ENCODE results near the gene ESAM. TPM values are rescaled to one million over a fixed set of nuclear protein-coding genes. Genes with fewer than 3 reads are reported as not detected.

ESAM gene
- total RNA-seq, 2 experiments from 2014 or later = 1.1 TPM

DNA sequence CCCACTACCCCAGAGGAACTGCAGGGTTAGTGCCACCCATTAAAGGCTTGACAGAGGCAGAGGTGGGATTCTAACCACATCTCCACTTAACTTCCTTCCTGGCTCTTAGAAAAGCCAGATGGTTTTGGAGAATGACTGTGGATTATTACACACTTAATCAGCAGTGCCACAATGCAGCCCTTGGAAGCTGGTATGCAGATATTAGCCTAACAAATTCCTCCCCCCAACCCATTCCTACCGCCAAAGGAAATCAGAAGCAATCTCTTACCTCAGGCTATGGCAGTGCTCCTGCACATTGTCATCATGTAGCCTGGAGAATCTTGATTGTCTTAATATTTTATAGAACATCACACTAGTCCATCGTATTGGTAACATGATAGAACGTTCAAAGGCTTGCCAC lies 45.5 kb downstream of the ESAM start:
- Mint-ChIP-seq H3K36me3 (no peaks in the 10 kb centered on the region), H3K9me3 (no peaks in the 10 kb centered on the region), H3K4me1 (peaks cover 9% of the 10 kb centered on the region), H3K4me3 (no peak overlapping the region), H3K27ac (no peak overlapping the region), H3K27me3 (peaks cover 61% of the 10 kb centered on the region)
- no peak for DNase-seq

DNA sequence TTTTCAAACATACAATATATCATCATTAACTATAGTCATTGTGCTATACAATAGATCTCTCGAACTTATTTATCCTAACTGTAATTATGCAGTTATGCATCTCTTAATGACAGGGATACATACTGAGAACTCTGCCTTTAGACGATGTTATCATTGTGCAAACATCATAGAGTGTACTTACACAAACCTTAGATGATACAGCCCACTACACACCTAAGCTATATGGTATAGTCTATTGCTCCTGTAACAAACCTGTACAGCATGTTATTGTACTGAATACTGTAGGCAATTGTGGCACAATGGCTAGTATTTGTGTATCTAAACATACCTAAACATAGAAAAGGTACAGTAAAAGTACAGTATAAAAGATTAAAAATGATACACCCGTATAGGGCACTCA lies 49.7 kb downstream of the ESAM start:
- DNase-seq = no peak
- H3K27ac Mint-ChIP-seq = no peak overlapping the region
- H3K4me3 Mint-ChIP-seq = no peak overlapping the region
- peaks cover 1% of the 10 kb centered on the region for H3K4me1 Mint-ChIP-seq
- H3K27me3 Mint-ChIP-seq = peaks cover 37% of the 10 kb centered on the region
- H3K36me3 Mint-ChIP-seq = peaks cover 4% of the 10 kb centered on the region
- H3K9me3 Mint-ChIP-seq = peaks cover 5% of the 10 kb centered on the region

DNA sequence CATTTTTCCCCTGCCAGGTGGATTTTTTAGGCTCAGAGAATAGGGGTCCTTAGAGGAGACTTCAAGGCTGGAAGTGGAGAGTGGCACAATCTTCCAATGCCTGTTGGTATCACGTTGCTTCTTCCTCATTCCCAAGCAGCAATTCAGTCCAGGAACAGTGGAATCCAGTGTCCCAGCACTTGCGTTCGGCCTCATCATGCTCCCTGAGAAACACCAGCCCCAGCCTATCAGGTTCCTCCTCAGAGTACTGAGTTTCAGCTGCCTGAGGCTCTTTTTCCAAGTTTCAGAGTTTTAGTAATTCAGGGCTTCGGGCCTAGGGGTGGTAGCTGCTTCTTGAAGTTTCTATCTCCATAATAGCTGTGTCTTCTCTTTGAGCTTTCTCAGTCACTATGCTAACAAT lies 54.3 kb downstream of the ESAM start:
- H3K4me3 Mint-ChIP-seq = no peak overlapping the region
- peaks cover 9% of the 10 kb centered on the region for H3K9me3 Mint-ChIP-seq
- peaks cover 4% of the 10 kb centered on the region for H3K36me3 Mint-ChIP-seq
- H3K27me3 Mint-ChIP-seq = peaks cover 4% of the 10 kb centered on the region
- H3K27ac Mint-ChIP-seq = no peak overlapping the region
- DNase-seq = no peak
- no peaks in the 10 kb centered on the region for H3K4me1 Mint-ChIP-seq

Other genes with a start within 250 kb of the ESAM start
- not detected for gene OR8B12, start 218.6 kb downstream of the ESAM start, total RNA-seq
- not detected for gene OR8A1, start 192.3 kb downstream of the ESAM start, total RNA-seq
- gene PANX3, start 150.9 kb downstream of the ESAM start, total RNA-seq = not detected
- 10 to 100 TPM; 37.8 to 38.2 TPM for gene TBRG1, start 139.4 kb downstream of the ESAM start, total RNA-seq
- 1 to 10 TPM; 4.5 to 6.9 TPM for gene SIAE, start 88.6 kb downstream of the ESAM start, total RNA-seq
- 1 to 10 TPM; 3.4 to 4.7 TPM for gene SPA17, start 88.4 kb downstream of the ESAM start, total RNA-seq
- 1 to 10 TPM; 7.8 to 8.1 TPM for gene NRGN, start 22.3 kb downstream of the ESAM start, total RNA-seq
- under 1 TPM; 0.18 to 0.31 TPM for gene VSIG2, start 10.0 kb downstream of the ESAM start, total RNA-seq
- gene MSANTD2, start 38.1 kb upstream of the ESAM start, total RNA-seq = 1 to 10 TPM; 7.2 TPM
- 10 to 100 TPM; 17.9 to 23.7 TPM for gene ROBO3, start 103.1 kb upstream of the ESAM start, total RNA-seq
- gene ROBO4, start 135.6 kb upstream of the ESAM start, total RNA-seq = not detected
- gene HEPN1, start 157.0 kb upstream of the ESAM start, total RNA-seq = not detected
- not detected for gene HEPACAM, start 173.8 kb upstream of the ESAM start, total RNA-seq
- gene CCDC15, start 191.9 kb upstream of the ESAM start, total RNA-seq = 1 to 10 TPM; 4.3 to 4.5 TPM

All from activated naive CD8-positive, alpha-beta T cell treated with anti-CD3 and anti-CD28 coated beads for 36 hours (primary cell).